SK-N-SH (cell line): ENCODE data around the gene SLC2A14.

Experiments
- CTCF ChIP-seq: fragments of 200-600 bp; sonication (generic); IDR thresholded peaks from 2 replicates; pipeline ENCODE4 v1.6.1; 2017; ENCODE audit warnings: antibody characterized with exemption, mild to moderate bottlenecking, moderate library complexity
- MXI1 ChIP-seq: IDR thresholded peaks from 2 replicates; pipeline ENCODE4 v1.6.1; 2012; ENCODE audit warnings: mild to moderate bottlenecking, low read depth, low read length, improper control_type of control experiment
- RAD21 ChIP-seq: IDR thresholded peaks from 2 replicates; pipeline ENCODE4 v1.6.1; 2012; ENCODE audit warnings: mild to moderate bottlenecking, low read length

- TF ChIP-seq CTCF (no peak), MXI1 (no peak), RAD21 (no peak)
Measured at GRCh38 chr12:7905071-7905470, 32.4 kb upstream of the SLC2A14 start.
